ENCODE results near the gene SLCO2B1. TPM values are rescaled to one million over a fixed set of nuclear protein-coding genes. Genes with fewer than 3 reads are reported as not detected.

SLCO2B1 gene
- polyA plus RNA-seq, 3 donors = 6.6 to 8.3 (median 6.7) TPM

DNA sequence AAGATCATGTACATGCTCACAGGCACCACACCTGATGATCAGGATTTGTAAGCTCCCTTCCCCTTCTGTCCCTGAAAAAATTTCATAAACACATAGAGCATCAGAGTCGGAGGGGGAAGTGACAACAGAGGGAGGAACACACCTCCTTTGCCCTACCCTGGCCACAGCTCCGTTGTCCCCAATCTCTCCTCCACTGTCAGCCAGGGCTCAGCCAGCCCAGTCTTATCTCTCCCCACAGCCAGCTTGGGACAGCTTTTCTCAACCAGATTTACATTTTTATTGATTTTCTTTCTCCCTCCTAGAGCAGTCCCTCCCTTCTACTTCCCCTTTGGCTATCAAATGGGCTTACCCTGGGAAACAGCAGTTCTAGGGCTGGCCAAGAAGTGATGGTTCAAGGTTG, 57.5 kb downstream of the SLCO2B1 start:
- no peak for DNase-seq (ENCODE audit: low read depth in 3 of 3, low spot score in 2 of 3)

DNA sequence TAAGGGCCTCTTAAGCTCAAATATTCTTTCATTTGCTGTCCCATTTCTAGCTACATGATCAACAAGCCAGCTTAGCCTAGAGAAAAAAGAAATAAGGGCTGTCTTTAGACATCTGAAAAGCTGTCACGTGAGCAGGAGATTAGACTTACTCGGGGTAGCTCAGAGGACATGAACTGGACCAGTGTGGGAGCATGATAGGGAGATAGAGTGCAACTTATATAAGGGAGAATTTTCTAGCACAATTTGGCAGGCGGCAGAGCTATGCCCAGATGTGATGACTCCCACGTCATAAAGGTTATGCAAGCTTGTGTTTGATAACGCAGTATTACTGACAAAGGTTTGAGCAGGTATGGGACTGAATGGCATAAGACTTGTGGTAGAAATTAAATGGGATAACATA, 61.5 kb downstream of the SLCO2B1 start:
- DNase-seq (ENCODE audit: low read depth in 3 of 3, low spot score in 2 of 3) = no peak

DNA sequence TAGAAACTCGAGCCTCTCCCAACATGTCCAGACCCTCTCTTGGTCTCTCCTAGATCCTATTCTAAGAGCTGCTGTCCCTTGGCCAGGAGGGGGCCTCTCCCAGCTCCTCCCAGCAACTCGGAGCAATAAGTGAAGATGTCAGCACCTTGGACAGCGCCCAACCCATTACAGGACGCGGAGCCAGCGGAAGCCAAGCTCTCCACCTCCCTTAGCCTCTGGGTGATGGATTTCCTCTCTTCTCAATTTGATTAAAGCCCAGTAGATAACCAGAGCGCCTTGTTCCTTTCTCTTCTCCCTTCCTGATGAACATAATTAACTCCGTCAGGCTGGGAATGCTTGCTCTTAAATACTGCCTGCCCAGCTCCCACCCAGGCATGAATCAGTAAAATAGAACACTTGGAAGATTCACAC, 63.5 kb downstream of the SLCO2B1 start:
- DNase-seq (ENCODE audit: low read depth in 3 of 3, low spot score in 2 of 3) = peak; percentile 77 to 83 (median 79)

DNA sequence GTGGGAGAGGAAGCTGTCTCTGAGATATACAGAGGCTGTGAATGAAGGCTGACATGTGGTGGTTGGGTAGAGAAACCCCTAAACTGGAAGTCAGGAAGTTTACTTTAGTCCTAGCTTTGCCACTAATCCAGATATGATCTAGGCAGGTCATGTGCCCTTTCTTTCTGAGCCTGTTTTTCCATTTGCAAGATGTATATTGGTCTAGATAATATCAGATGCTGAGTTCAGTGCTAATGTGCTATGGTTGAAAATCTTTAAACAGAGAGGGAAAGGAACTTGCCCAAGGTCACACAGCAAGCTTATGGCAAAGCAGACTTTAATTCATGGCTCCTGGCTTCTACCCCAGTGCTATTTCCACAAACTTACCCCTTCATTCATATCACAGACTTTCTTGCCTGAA, 63.9 kb downstream of the SLCO2B1 start:
- DNase-seq (ENCODE audit: low read depth in 3 of 3, low spot score in 2 of 3) = no peak

DNA sequence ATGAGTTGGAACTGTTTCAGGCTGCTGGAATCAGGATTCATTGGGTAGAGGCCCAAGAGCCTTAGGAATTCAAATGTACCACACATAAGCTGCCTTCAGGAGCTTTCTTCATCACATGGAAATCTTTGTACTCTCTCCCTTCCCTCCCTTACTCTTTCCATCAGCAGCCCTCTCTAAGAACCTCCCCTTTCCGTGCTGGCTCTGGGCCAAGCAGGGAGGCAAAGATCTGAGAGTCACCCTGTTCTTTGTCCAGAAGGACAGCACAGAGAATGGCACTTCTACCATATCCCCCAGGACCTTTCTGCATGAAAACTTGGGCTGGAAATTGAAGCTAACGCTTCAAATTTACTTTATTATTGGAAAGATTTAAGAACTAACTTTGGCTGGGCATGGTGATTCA, 69.0 kb downstream of the SLCO2B1 start:
- no peak for DNase-seq (ENCODE audit: low read depth in 3 of 3, low spot score in 2 of 3)

DNA sequence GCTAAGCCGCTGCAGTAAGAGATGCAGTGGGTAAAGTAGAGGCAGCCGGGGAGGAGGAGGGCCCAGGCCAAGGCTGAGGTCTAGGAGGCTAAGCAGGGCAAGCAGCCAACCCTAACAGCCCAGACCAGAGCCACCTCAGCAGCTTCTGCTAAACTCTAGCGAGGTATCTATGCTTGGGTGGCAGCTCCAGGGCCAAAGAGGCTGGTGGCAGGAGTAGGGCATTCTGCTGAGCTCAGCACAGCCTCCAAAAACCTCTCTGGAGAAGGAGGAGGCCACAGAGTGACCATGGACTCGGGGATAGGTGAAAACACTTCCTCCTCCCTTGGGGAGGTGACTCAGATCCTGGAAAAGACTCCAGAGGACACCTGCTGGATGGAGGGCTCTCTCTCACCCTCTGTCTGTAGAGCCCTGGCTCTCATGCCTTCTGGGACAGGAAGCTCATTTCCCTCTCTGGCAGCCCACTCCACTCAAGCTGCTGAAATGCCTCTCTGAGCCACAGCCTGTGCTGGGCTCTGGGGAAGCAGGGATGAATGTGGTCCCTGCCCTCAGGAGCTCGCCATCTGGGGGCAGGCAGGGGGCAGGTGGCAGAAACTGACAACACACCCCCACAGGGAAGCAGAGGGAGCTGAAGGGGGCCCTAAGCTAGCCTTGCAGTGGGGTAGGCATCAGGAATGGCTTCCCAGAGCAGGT, 73.2 kb downstream of the SLCO2B1 start:
- DNase-seq (ENCODE audit: low read depth in 3 of 3, low spot score in 2 of 3) = no peak

DNA sequence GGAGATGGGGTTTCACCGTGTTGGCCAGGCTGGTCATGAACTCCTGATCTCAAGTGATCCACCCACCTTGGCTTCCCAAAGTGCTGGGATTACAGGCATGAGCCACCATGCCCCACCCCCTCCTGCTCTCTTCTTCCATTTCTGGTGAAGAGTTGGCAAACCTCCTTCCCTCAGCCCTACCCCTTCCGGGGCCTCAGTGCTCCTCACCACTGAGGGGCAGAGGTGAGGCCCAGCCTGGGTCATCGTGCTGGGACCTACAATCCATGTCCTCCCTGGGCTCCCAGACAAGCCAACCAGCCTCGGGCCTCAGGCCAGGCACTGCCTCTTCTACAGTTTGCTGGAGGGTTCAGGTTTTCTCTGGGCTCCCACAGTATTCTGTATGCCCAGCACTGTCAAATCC, 74.9 kb downstream of the SLCO2B1 start:
- no peak for DNase-seq (ENCODE audit: low read depth in 3 of 3, low spot score in 2 of 3)

DNA sequence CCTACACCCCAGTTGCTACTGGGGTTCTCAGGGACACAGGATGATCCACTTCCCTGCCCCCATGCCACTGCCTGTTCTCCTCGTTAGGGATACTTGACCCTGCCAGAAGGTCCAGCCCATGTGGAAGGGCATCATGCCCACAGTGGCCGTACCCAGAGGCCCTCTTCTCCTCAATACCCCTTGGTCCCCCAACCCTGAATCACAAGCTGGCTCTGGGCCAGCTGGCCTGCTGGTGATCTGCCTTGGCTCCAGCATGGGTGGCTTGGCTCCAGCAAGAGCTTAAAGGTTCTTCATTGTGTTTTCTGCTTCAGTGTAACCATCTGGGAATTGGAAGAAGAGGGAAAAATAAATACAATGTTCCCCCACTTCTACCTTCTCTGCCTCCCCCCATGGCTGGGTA, 78.6 kb downstream of the SLCO2B1 start:
- DNase-seq (ENCODE audit: low read depth in 3 of 3, low spot score in 2 of 3) = no peak

DNA sequence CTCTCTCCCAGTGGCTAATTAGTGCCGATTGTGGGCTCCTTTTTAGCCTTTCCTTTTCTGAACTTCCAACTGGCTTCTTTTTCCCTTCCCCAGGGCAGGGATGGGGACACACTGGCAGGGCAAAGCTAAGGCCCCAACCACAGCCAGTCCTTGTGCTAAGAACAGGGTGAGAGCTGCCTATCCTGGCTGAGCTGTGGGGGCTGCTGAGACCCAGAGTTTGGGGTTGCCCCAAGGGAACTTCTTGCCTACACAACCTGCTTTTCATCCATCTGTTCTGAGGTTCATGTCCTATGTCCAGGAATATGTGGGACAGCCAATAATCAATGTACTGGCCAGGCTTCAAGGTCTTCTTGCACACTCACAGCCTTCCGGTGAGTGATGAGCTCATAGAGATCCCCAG, 79.7 kb downstream of the SLCO2B1 start:
- no peak for DNase-seq (ENCODE audit: low read depth in 3 of 3, low spot score in 2 of 3)

DNA sequence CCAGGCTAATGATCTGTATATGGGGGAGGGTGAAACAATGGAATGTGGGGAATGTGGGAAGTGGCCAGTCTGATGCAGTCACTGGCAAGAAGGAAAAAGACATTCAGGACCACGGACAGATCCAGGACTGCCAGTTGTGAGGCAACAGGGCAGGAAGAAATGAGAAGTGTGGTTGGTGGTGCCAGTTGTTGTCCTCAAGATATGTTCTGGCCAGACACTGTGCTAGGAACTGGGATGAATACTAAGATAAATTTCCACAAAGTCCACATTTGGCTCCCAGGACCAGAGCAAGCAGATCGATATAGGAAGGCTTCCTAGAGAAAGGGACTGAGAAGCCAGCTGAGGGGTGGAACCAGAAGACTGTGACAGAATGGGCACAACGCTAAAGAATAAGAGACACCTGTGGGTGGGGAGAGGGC, 82.9 kb downstream of the SLCO2B1 start:
- peak in 2 of 3 donors; percentile 43 to 58 for DNase-seq (ENCODE audit: low read depth in 3 of 3, low spot score in 2 of 3)

DNA sequence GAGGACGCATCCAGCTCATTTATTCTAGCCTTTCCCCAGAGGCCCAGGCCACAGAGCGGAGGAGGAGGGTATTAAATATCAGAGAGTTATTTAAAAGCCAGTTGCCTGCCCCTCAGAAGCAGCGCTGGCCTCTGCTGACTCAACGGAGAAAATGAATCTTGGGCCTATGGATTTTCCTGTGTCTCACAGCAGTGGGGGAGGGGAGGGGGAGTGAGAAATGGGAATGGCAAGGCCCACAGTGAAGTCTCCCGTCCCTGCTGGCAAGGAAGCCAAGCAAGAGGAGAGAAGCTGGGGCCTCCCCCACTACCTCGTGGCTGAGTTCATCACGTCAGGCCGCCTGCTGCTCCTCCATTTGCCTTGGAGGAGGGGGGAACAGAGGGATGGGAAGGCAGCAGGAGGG, 85.2 kb downstream of the SLCO2B1 start:
- no peak for DNase-seq (ENCODE audit: low read depth in 3 of 3, low spot score in 2 of 3)

DNA sequence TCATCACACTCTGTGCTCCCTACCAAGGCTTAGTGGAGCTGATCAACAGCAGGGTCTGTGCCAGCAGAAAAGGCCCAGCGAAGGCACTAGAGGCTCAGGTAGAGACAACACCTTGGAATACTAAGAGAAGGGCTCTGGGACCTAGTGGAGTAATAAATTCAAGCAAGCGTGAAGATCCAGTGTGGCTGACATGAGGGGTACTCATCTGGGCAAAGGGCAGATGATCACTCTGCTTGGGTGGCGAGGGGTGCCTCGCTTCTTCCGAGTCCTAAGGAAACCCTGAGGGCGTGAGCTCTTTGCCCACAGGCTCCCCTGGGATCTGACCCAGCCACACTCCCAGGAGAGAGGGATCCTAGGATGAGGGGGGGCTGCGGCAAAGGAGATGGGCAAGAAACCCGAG, 86.1 kb downstream of the SLCO2B1 start:
- no peak for DNase-seq (ENCODE audit: low read depth in 3 of 3, low spot score in 2 of 3)

DNA sequence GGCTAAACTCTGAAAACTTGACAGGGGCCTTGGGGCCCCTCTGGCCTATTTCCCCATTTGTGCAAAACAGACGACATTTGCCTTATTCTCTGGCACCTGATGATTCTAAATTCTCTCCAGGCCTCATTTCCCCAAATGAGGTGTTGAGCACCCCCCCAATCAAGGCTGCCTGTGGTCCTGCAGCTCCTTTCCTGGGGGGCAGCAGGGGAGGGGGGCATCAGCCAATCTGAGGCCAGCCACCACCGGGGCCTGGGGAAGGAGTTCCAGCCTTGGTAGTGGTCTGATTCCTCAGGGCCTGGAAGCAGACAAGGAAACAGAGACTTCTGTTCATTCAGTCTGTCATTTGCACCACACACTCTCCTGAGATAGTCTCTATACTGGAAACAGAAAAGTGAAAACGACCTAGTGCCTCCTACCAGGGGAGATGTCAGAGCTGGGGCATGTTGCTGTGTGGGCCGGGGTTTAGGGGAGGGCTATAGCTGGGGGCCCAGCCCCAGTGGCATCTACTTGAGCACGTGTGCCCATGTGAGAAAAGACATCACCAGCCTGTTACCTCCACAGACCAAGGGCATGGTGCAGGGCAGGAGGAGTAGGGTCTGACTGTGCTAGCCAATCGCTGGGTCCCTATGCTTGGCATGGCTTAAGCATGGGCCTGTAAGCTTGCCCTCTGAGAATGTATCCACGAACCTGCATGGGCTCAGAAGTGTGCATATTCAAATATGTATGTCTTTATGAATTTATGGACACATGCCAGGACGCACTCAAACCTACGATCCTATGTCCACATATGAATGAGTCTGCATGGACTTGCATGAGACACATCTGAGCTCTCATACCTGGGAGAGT, 87.9 kb downstream of the SLCO2B1 start:
- no peak for DNase-seq (ENCODE audit: low read depth in 3 of 3, low spot score in 2 of 3)

DNA sequence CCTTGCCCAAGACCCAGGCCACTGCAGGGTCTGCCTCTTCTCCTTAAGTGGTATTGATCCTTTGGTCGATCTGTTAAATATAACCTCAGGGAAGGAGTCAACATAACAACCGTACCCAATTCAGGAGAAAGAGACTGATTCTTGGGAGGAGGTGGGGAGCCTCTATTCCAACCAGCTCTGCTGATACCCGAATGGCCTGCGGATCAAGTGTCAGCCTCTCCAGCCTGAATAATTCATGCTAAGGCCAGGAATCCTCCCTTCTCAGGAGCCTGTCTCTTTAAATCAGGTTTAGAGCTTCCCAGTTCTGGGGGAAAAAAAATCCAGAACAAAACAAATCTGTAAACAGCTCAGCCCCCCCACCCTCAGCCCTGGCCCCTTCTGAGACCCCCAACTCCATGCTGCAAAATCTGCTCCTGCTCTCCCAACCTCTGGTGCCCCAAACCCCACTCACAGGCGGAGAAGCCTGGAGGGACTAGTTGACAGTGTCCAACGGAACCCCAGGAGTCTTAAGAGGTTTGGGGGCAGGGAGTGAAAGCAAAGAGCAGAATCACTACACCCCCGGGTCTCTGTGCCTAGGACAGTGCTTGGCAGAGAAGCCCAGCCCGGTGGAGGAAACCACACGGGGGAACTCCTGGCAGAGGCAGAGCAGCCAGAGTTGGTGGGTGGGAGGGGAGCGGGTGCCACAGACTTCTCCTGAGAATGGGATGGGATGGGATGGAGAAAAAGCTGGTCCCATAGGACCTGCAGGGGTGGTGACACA, 88.8 kb downstream of the SLCO2B1 start:
- DNase-seq (ENCODE audit: low read depth in 3 of 3, low spot score in 2 of 3) = no peak

DNA sequence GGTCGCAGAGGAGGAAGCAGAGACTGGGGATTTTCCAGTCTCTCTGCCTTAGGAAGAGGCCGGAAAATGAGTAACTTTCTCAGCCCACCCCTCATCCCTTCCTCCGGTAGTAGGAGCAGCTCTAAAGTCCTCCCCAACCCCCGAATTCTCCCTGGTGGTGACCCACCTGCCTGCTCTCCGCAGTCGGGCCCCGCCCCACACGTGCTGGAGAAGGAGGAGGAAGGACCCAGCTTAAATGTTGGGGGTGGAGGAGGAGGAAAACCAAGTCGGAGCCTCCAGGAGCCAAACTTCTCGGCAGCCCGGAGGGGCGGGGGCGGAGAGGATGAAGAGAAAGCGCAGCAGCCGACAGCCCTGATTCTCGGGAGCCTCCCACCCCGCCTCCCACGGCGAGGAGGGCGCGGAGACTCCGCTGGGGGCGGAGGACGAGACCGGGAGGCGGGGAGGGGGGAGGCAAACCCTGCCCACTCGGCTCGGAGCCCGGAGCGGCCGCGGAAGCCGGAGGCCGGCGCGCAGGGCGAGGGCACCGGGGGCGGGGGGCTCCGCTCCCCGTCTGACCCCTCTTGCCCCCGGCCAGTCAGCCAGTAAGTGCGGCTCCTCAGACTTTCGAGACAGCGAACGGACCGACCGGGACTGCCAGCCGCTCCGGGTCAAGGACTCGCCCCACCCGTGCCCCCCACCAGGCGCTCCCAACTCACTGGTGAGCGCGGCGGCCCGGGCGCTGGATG, 89.6 kb downstream of the SLCO2B1 start, which contains the start of gene TPBGL:
TSS of gene TPBGL (plus strand) at position 464 of the 725 bp plus-strand sequence. CDS start 276 bp downstream, outside the sequence.
- no peak for DNase-seq (ENCODE audit: low read depth in 3 of 3, low spot score in 2 of 3)

DNA sequence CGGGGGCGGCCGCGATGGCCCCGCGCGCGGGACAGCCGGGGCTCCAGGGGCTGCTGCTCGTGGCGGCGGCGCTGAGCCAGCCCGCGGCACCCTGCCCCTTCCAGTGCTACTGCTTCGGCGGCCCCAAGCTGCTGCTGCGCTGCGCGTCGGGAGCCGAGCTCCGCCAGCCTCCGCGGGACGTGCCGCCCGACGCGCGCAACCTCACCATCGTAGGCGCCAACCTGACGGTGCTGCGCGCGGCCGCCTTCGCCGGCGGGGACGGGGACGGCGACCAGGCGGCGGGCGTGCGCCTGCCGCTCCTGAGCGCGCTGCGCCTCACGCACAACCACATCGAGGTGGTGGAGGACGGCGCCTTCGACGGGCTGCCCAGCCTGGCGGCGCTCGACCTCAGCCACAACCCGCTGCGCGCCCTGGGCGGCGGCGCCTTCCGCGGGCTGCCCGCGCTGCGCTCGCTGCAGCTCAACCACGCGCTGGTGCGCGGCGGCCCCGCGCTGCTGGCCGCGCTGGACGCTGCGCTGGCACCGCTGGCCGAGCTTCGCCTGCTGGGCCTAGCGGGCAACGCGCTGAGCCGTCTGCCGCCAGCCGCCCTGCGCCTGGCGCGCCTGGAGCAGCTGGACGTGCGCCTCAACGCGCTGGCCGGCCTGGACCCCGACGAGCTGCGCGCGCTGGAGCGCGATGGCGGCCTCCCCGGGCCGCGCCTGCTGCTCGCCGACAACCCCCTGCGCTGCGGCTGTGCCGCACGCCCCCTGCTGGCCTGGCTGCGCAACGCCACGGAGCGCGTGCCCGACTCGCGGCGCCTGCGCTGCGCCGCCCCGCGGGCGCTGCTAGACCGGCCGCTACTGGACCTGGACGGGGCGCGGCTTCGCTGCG, 90.4 kb downstream of the SLCO2B1 start:
- peak; percentile 71 to 81 (median 78) for DNase-seq (ENCODE audit: low read depth in 3 of 3, low spot score in 2 of 3)

DNA sequence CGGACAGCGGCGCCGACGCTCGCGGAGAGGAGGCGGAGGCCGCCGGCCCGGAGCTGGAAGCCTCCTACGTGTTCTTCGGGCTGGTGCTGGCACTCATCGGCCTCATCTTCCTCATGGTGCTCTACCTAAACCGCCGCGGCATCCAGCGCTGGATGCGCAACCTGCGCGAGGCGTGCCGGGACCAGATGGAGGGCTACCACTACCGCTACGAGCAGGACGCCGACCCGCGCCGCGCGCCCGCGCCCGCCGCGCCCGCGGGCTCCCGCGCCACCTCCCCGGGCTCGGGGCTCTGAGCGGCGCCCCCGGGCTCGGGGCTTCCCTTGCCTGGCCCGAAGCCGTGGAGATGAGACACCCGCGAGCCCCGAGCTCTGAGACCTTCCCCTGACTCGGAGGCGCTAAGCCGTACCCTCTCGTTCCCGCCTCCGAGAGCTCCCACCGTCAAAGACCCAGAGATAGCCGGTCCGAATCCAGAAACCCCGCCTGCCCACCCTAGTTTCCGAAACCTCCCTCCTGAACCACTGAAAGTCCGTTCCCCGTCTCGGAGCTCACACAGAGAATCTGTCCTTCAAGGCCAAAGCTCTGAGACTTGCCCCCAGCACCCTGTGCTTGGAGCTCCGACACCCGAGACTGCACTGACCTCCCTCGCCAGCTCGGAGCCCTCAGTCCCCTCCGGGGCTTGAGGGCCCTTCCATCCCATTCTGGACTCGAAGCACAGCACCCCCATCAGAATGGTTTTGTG, 91.2 kb downstream of the SLCO2B1 start:
- no peak for DNase-seq (ENCODE audit: low read depth in 3 of 3, low spot score in 2 of 3)

DNA sequence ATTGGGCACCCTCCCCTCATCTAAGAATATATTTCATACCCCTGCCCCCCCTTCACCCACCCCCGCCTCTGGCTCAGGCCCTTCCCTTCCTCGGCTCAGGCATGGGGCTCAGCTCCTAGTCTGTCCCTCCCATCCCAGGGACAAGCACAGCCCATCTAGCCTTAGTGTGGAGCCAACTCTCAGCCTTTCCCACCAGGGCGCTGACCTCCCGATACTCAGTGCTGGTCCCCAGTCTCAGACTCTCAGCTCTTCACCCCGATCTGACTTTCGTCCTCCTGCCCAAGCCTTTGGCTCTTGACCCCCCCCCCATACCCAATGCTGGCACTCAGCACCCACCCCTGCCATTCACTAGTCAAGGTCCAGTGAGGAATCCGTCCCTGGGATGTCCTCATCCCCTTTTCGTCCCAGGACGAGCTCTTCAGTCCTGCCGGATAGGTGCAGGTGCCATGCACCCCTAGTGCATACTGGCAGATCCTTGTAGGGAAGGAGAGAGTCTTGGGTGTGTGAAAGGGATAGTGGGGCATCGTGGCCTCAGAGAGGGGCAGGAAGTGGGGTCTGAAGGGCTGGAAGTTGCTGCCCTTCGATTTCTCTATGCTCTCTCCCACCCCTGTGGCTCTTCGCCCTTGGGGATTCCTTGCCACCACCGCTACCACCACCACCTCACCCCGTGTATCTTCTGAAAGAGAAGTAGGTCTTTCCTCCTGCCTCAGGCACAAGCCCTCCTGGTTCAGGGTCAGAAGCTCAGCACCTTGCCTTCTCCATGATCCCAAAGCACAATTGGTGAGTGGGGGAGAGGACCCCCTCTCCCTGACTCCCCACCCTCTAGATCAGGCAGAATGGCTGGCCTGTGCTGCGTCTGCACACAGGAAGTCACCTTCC, 92.1 kb downstream of the SLCO2B1 start:
- DNase-seq (ENCODE audit: low read depth in 3 of 3, low spot score in 2 of 3) = no peak
